K562 (cell line): ENCODE results near the gene STK11. TPM values are rescaled to one million over a fixed set of nuclear protein-coding genes. Genes with fewer than 3 reads are reported as not detected.

Experiments
- CBFA2T2 ChIP-seq: fragments of 450-650 bp; conservative IDR thresholded peaks from 2 replicates; pipeline ENCODE4 v1.6.1; 2017; ENCODE audit warnings: mild to moderate bottlenecking
- CC2D1A ChIP-seq: fragments of 450-650 bp; IDR thresholded peaks from 2 replicates; pipeline ENCODE4 v1.6.1; 2017; ENCODE audit warnings: mild to moderate bottlenecking
- CHD2 ChIP-seq: IDR thresholded peaks from 2 replicates; pipeline ENCODE4 v1.6.1; 2011; ENCODE audit warnings: low read depth, low read length
- EHMT2 ChIP-seq: fragments of 450-650 bp; IDR thresholded peaks from 2 replicates; pipeline ENCODE4 v1.6.1; 2018; ENCODE audit warnings: antibody characterized with exemption
- HIVEP1 ChIP-seq: fragments of 250-450 bp; sonication (Bioruptor Pico); IDR thresholded peaks from 2 replicates; pipeline ENCODE4 v1.4.0; 2020; ENCODE audit warnings: mild to moderate bottlenecking
- HNRNPH1 ChIP-seq: fragments of 200-400 bp; formaldehyde crosslinking; optimal IDR thresholded peaks from 2 replicates; pipeline ENCODE3; 2017; ENCODE audit warnings: low read depth, mild to moderate bottlenecking, low read length, moderate library complexity
- KLF16 ChIP-seq: IDR thresholded peaks from 2 replicates; pipeline ENCODE4 v1.6.1; 2016; ENCODE audit warnings: antibody characterized with exemption
- SAFB ChIP-seq: fragments of 200-400 bp; formaldehyde crosslinking; IDR thresholded peaks from 2 replicates; pipeline ENCODE4 v1.6.1; 2017; ENCODE audit warnings: low read depth, low read length, borderline replicate concordance
- SAP30 ChIP-seq: fragments of 200-600 bp; sonication (generic); IDR thresholded peaks from 2 replicates; pipeline ENCODE4 v1.6.1; 2012; ENCODE audit warnings: borderline replicate concordance, low read depth, mild to moderate bottlenecking, moderate library complexity, low read length, control low read depth, inconsistent platforms; ENCODE audit not compliant: insufficient read depth, poor library complexity, severe bottlenecking
- SLC30A9 ChIP-seq: fragments of 250-450 bp; sonication (Bioruptor Pico); IDR thresholded peaks from 2 replicates; pipeline ENCODE4 v1.8.0; 2022; ENCODE audit warnings: mild to moderate bottlenecking, moderate library complexity
- SMARCB1 ChIP-seq: IDR thresholded peaks from 2 replicates; pipeline ENCODE4 v1.6.1; 2011; ENCODE audit warnings: improper control_type of control experiment, low read depth; ENCODE audit not compliant: insufficient read length
- SPI1 ChIP-seq: IDR thresholded peaks from 2 replicates; pipeline ENCODE4 v1.6.1; 2011; ENCODE audit warnings: low read depth, low read length, control low read depth, borderline replicate concordance
- ZNF282 ChIP-seq: sonication (generic); formaldehyde crosslinking; IDR thresholded peaks from 2 replicates; pipeline ENCODE4 v1.8.1; 2023; ENCODE audit warnings: missing genetic modification reagents
- polyA plus RNA-seq, 8 experiments: library from polyadenylated mRNA; depleted of rRNA in 4 of 8; stranded (reverse) in 5 of 8; unstranded in 3 of 8; fragments of >200 nt; fragmentation: Nextera tagmentation in 2 of 8; fragmentation: Illumina TruSeq in 1 of 8; extraction: Ambion mirVana in 2 of 8; extraction: Trizol in 1 of 8; gene quantifications; 2 replicates each; pipeline versions ENCODE4 v1.2.1 to v1.2.3, GENCODE V29; 2011 to 2014; ENCODE audit warnings: inconsistent platforms in 1 of 8, missing spikeins in 1 of 8
- total RNA-seq, 7 experiments: library from RNA; depleted of rRNA in 6 of 7; stranded (reverse); fragments of >200 nt in 6 of 7; fragmentation: Illumina TruSeq in 2 of 7; extraction: Trizol in 2 of 7; gene quantifications; 2 replicates each; pipeline versions ENCODE4 v1.2.1 to v1.2.3, GENCODE V29; 2011 to 2021; ENCODE audit warnings: low replicate concordance in 1 of 7
- TF ChIP-seq, protein P1 (sequence below): fragments of 450-650 bp; IDR thresholded peaks from 2 replicates; pipeline ENCODE4 v1.6.1; 2016
- TF ChIP-seq, protein P2 (sequence below): sonication (generic); formaldehyde crosslinking; IDR thresholded peaks from 2 replicates; pipeline ENCODE4 v1.8.0; 2023; ENCODE audit warnings: missing genetic modification reagents, mild to moderate bottlenecking, borderline replicate concordance
- TF ChIP-seq, protein P3 (sequence below): fragments of 250-450 bp; sonication (Bioruptor Pico); IDR thresholded peaks from 2 replicates; pipeline ENCODE4 v1.5.0; 2020; ENCODE audit warnings: mild to moderate bottlenecking, borderline replicate concordance
- TF ChIP-seq, protein P4 (sequence below): fragments of 450-650 bp; IDR thresholded peaks from 2 replicates; pipeline ENCODE4 v1.6.1; 2016; ENCODE audit warnings: antibody characterized with exemption

STK11 gene
- total and polyA plus RNA-seq, 9 of the 15 experiments (the other 6 are each of a cell fraction or from before 2014, with no cell fraction given): 0.15 to 96.5 (median 31.7) TPM

DNA sequence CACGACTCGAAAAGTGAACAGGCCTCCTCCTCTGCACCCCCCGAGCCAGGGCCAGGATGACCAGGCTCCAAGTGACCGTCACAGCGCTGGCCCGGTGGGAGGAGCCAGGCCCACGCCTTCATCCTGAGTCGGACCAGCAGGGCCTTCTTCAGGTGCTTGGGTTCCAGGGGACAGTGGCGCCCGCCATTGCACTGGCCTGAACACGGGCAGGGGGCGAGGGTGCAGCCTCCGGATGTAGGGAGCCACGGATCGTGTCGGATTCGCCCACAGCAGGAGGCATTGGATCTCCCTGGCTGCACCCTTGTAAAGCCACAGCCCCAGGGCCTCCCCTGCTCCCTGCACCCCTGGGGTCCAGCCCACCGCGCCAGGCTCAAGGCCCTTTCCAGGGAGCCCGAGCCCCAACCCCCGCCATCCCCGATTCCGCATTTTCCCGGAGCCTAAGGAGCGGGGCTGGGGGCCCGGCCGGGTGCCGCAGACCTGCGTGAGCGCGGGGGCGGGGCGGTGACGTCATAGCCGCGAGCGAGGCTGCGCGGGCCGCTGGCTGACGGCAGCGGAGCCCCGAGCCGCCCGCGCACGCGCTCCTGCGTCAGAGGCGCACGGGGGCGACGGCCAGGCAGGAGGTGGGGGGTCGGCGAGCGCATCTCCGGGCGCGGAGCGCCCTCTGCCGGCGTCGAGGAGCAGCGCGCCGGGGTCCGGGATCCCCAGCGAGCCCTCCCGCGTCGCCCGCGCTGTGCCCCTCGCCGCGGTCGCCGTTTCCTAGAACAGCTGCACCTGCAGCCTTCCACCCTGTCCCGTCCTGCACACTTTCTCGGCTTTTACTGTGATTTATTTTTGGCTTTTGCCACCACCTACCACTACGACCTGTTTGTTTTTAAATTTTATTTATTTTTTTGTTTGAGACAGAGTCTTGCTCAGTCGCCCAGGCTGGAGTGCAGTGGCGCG is 34.5 kb downstream of the STK11 start (continued):
- TF ChIP-seq, protein P1, sequence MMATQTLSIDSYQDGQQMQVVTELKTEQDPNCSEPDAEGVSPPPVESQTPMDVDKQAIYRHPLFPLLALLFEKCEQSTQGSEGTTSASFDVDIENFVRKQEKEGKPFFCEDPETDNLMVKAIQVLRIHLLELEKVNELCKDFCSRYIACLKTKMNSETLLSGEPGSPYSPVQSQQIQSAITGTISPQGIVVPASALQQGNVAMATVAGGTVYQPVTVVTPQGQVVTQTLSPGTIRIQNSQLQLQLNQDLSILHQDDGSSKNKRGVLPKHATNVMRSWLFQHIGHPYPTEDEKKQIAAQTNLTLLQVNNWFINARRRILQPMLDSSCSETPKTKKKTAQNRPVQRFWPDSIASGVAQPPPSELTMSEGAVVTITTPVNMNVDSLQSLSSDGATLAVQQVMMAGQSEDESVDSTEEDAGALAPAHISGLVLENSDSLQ: peak; percentile 5; the same call in 1 of the 2 replicates
- TF ChIP-seq CBFA2T2 (no peak), KLF16 (no peak), SLC30A9 (no peak), SAFB (peak; percentile 19; the same call in 1 of the 2 replicates), SPI1 (no peak), EHMT2 (no peak), SAP30 (peak; percentile 42), HNRNPH1 (no peak), CHD2 (peak; percentile 41), CC2D1A (no peak), ZNF282 (CRISPR knock-in tag) (no peak), SMARCB1 (no peak), HIVEP1 (no peak)
- TF ChIP-seq, protein P2, sequence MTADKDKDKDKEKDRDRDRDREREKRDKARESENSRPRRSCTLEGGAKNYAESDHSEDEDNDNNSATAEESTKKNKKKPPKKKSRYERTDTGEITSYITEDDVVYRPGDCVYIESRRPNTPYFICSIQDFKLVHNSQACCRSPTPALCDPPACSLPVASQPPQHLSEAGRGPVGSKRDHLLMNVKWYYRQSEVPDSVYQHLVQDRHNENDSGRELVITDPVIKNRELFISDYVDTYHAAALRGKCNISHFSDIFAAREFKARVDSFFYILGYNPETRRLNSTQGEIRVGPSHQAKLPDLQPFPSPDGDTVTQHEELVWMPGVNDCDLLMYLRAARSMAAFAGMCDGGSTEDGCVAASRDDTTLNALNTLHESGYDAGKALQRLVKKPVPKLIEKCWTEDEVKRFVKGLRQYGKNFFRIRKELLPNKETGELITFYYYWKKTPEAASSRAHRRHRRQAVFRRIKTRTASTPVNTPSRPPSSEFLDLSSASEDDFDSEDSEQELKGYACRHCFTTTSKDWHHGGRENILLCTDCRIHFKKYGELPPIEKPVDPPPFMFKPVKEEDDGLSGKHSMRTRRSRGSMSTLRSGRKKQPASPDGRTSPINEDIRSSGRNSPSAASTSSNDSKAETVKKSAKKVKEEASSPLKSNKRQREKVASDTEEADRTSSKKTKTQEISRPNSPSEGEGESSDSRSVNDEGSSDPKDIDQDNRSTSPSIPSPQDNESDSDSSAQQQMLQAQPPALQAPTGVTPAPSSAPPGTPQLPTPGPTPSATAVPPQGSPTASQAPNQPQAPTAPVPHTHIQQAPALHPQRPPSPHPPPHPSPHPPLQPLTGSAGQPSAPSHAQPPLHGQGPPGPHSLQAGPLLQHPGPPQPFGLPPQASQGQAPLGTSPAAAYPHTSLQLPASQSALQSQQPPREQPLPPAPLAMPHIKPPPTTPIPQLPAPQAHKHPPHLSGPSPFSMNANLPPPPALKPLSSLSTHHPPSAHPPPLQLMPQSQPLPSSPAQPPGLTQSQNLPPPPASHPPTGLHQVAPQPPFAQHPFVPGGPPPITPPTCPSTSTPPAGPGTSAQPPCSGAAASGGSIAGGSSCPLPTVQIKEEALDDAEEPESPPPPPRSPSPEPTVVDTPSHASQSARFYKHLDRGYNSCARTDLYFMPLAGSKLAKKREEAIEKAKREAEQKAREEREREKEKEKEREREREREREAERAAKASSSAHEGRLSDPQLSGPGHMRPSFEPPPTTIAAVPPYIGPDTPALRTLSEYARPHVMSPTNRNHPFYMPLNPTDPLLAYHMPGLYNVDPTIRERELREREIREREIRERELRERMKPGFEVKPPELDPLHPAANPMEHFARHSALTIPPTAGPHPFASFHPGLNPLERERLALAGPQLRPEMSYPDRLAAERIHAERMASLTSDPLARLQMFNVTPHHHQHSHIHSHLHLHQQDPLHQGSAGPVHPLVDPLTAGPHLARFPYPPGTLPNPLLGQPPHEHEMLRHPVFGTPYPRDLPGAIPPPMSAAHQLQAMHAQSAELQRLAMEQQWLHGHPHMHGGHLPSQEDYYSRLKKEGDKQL (CRISPR knock-in tag): no peak
- TF ChIP-seq, protein P3, sequence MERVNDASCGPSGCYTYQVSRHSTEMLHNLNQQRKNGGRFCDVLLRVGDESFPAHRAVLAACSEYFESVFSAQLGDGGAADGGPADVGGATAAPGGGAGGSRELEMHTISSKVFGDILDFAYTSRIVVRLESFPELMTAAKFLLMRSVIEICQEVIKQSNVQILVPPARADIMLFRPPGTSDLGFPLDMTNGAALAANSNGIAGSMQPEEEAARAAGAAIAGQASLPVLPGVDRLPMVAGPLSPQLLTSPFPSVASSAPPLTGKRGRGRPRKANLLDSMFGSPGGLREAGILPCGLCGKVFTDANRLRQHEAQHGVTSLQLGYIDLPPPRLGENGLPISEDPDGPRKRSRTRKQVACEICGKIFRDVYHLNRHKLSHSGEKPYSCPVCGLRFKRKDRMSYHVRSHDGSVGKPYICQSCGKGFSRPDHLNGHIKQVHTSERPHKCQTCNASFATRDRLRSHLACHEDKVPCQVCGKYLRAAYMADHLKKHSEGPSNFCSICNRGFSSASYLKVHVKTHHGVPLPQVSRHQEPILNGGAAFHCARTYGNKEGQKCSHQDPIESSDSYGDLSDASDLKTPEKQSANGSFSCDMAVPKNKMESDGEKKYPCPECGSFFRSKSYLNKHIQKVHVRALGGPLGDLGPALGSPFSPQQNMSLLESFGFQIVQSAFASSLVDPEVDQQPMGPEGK (CRISPR knock-in tag): no peak
- TF ChIP-seq, protein P4, sequence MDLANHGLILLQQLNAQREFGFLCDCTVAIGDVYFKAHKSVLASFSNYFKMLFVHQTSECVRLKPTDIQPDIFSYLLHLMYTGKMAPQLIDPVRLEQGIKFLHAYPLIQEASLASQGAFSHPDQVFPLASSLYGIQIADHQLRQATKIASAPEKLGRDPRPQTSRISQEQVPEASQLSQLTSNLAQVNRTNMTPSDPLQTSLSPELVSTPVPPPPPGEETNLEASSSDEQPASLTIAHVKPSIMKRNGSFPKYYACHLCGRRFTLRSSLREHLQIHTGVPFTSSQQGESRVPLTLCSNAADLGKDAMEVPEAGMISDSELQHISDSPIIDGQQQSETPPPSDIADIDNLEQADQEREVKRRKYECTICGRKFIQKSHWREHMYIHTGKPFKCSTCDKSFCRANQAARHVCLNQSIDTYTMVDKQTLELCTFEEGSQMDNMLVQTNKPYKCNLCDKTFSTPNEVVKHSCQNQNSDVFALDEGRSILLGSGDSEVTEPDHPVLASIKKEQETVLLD: no peak; the same call in 1 of the 2 replicates
